Pancreas (tissue), 10 donors: ENCODE data around the gene PPM1A. TPM values are rescaled to one million over a fixed set of nuclear protein-coding genes. Genes with fewer than 3 reads are reported as not detected.

Source experiments
- ATAC-seq, 4 donors: fragments of 200-7000 bp; cut with Tn5 transposase; one replicate each; pipeline versions ENCODE4 v1.8.0 to v1.9.1; 2020; ENCODE audit warnings: mild to moderate bottlenecking in 4 of 4, moderate library complexity in 4 of 4
- DNase-seq, 6 donors: peaks; one replicate each; pipeline ENCODE4 v3.0.0-alpha.2; 2020
- FAIRE-seq: peaks from 2 replicates; lab custom pipeline; 2012; peaks lifted over from hg19 to GRCh38; lab: Jason Lieb, UNC
- H3K27ac ChIP-seq, 4 donors: fragments of 200-600 bp; sonication (generic); 1 replicate in 3 of 4; 2 replicates in 1 of 4; pipeline versions ENCODE4 v1.5.0 to v1.8.0; 2020
- H3K27me3 ChIP-seq, 4 donors: fragments of 200-600 bp; one replicate each; pipeline ENCODE4 v1.8.0; 2021
- H3K36me3 ChIP-seq, 3 donors: fragments of 200-600 bp; sonication (generic) in 1 of 3; one replicate each; pipeline versions ENCODE4 v1.5.0 to v1.8.0; 2020 to 2021
- H3K4me1 ChIP-seq, 3 donors: fragments of 200-600 bp; one replicate each; pipeline ENCODE4 v1.8.0; 2021
- H3K4me3 ChIP-seq, 4 donors: fragments of 200-600 bp; sonication (generic) in 2 of 4; one replicate each; pipeline versions ENCODE4 v1.5.0 to v1.8.0; 2020 to 2021
- H3K9me3 ChIP-seq, 4 donors: fragments of 200-600 bp; one replicate each; pipeline ENCODE4 v1.8.0; 2021
- CTCF ChIP-seq, 4 donors: fragments of 200-600 bp; sonication (generic) in 3 of 4; IDR thresholded peaks; one replicate each; pipeline versions ENCODE4 v1.5.0 to v1.8.0; 2021; ENCODE audit warnings: antibody characterized with exemption in 4 of 4
- WGBS, 2 donors: extraction: QIAGEN DNeasy Blood & Tissue Kit; methylation state at CpG; one replicate each; pipeline ENCODE4 v1.1.7; 2013; 5-methylcytosine and 5-hydroxymethylcytosine counted together
- intact Hi-C, 3 donors: fragments of 100-400 bp; cut with DNase I; formaldehyde crosslinking; loops; one replicate each; pipeline versions ENCODE4 v1.11.1 to v1.14.2; 2022
- polyA plus RNA-seq, 2 donors: library from polyadenylated mRNA; stranded (reverse); fragments of 200-250 nt; gene quantifications; one replicate each; pipeline ENCODE4 v1.2.3, GENCODE V29; 2013
- total RNA-seq, 6 donors: library from RNA; stranded (reverse); fragmentation: NEBNext Ultra II Directional in 4 of 6; extraction: Animal tissue kit (Norgen Biotek cat#: 25700) in 4 of 6; gene quantifications; one replicate each; pipeline versions ENCODE4 v1.2.1 to v1.2.4, GENCODE V29; 2021 to 2023
- donor health status: healthy with polysubstance abuse.
- donor health status: DM: no; HTN: no; CAD: no; lungs with moderate emphysema.
- donor health status: DM: no; HTN: no; CAD: no.
- donor health status: control.
- donor health status: control.
- donor health status: Bipolar disorder and iron deficiency.
- donor health status: DM: yes; HTN: yes; CAD: no.
- donor health status: DM: no; HTN: no; CAD: no.
- donor health status: DM: no; HTN: no; CAD: no.
- donor health status: DM: yes; HTN: yes; CAD: no.

Gene PPM1A
- total and polyA plus RNA-seq, 8 donors, result 10.0 to 32.3 (median 23.7) TPM

DNA sequence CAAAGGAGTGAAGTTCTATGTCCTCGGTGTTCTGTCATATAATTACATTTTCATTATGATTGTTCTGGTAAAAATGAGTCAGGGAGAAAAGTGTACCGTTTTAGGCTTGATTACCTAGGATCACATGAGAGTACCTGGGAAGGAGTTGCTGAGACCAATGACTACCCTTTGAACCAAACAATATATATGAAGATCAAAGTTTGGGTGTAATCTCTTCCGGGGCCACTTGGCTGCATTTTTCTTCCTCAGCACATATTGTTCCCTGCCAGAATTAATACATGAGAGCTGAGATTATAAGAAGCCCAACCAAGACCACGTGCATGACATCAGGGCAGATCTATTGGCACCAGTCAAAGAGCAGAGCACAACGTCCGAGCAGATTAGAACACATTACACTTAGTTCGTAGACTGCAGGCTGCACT, 42.8 kb upstream of the PPM1A start:
- DNase-seq, result no peak

GRCh38 chr14:60206837-60207533, 42.0 kb upstream of the PPM1A start:
- Histone ChIP-seq H3K4me1 (peaks cover 3 to 7% (median 7%) of the 10 kb centered on the region in 3 donors), H3K9me3 (no peaks in the 10 kb centered on the region), H3K27me3 (no peaks in the 10 kb centered on the region), H3K27ac (no peak overlapping the region), H3K36me3 (no peaks in the 10 kb centered on the region), H3K4me3 (no peak overlapping the region)
- intact Hi-C loops, result no loop called here
- no peak for TF ChIP-seq CTCF (IDR thresholded peaks at IDR 0.05)
- no peak for FAIRE-seq
- WGBS, 2 donors, result 76 to 88% methylated on average over 6 of the region's 6 CpGs
- DNase-seq, result no peak
- ATAC-seq, result no peak

More for the DNA sequence above, 42.8 kb upstream of the PPM1A start:
- no peak for FAIRE-seq
- 64 to 78% methylated on average over 7 of the region's 7 CpGs for WGBS, 2 donors
- no peaks in the 10 kb centered on the region for H3K27me3 ChIP-seq
- H3K9me3 ChIP-seq, result no peaks in the 10 kb centered on the region
- intact Hi-C loops, result no loop called here
- H3K27ac ChIP-seq, result no peak overlapping the region
- no peak overlapping the region for H3K4me3 ChIP-seq
- no peak for TF ChIP-seq CTCF (IDR thresholded peaks at IDR 0.05)
- H3K4me1 ChIP-seq, result peaks cover 3 to 7% (median 7%) of the 10 kb centered on the region in 3 donors
- H3K36me3 ChIP-seq, result no peaks in the 10 kb centered on the region
- no peak for ATAC-seq

DNA sequence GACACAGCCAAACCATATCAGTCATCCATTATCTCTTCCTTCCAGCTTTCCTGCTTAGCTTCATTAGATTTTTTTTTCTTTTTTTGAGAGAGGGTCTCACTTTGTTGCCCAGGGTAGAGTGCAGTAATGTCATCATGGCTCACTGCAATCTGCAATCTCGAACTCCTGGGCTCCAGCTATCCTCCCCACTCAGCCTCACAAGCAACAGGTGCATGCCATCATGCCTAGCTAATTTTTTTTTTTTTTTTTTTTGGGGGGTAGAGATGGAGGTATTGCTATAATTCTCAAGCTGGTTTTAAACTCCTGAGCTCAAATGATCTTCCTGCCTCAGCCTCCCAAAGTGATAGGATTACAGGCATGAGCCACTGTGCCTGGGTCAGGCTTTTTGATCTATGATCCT, 38.3 kb upstream of the PPM1A start:
- H3K27ac ChIP-seq, result no peak overlapping the region
- FAIRE-seq, result no peak

DNA sequence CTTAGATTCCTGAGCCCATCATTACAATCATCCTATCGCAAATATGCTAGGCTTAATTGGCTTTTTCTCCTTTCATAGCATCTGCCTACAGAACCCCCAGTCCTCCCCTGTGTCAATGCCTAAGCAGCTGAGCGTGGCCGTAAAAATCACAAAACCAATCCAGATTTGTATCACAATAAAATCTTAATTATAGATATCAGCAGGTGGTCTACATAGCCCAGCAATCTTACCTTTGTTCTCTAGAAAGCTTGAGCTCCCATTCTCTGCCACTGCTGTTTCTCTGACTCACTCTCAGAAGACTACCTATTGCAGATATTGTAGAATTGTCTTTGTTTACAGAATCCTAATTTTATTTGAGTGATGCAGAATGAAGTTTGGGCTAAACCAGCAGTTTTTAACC, 37.9 kb upstream of the PPM1A start:
- 95 to 96% methylated on average over 3 of the region's 3 CpGs for WGBS, 2 donors
- Histone ChIP-seq H3K27ac (no peak overlapping the region), H3K9me3 (no peaks in the 10 kb centered on the region), H3K4me3 (no peak overlapping the region), H3K27me3 (no peaks in the 10 kb centered on the region), H3K36me3 (no peaks in the 10 kb centered on the region), H3K4me1 (no peaks in the 10 kb centered on the region)
- no peak for FAIRE-seq
- intact Hi-C loops, result no loop called here
- no peak for DNase-seq
- no peak for ATAC-seq
- no peak for TF ChIP-seq CTCF (IDR thresholded peaks at IDR 0.05)

More for the DNA sequence above, 38.3 kb upstream of the PPM1A start:
- Histone ChIP-seq H3K27me3 (no peaks in the 10 kb centered on the region), H3K9me3 (no peaks in the 10 kb centered on the region), H3K36me3 (no peaks in the 10 kb centered on the region), H3K4me3 (no peak overlapping the region), H3K4me1 (no peaks in the 10 kb centered on the region)
- intact Hi-C loops, result no loop called here
- DNase-seq (no peak), ATAC-seq (no peak)
- no peak for TF ChIP-seq CTCF (IDR thresholded peaks at IDR 0.05)
- 64 to 76% methylated on average over 1 of the region's 1 CpG for WGBS, 2 donors
